Astrocyte (in vitro differentiated cells and primary cell): ENCODE data around the gene NRIP1. TPM values are rescaled to one million over a fixed set of nuclear protein-coding genes. Genes with fewer than 3 reads are reported as not detected.

Experiments
- DNase-seq: peaks from one replicate; pipeline ENCODE4 v3.0.0-alpha.2; 2010; ENCODE audit warnings: low read depth
- FAIRE-seq: peaks from 2 replicates; lab custom pipeline; 2011; peaks lifted over from hg19 to GRCh38; lab: Jason Lieb, UNC
- H2AFZ ChIP-seq: 2 replicates; pipeline ENCODE4 v1.6.0; 2012; ENCODE audit warnings: low read depth, low read length, inconsistent platforms
- H3K27ac ChIP-seq: 2 replicates; pipeline ENCODE4 v1.5.1; 2011; ENCODE audit warnings: low read depth, low read length, inconsistent platforms
- H3K27me3 ChIP-seq: 2 replicates; pipeline ENCODE4 v1.6.0; 2011; ENCODE audit warnings: low read length, inconsistent platforms; ENCODE audit not compliant: insufficient read depth
- H3K36me3 ChIP-seq: 2 replicates; pipeline ENCODE4 v1.5.1; 2011; ENCODE audit warnings: low read length, inconsistent platforms; ENCODE audit not compliant: insufficient read depth
- H3K4me1 ChIP-seq: 2 replicates; pipeline ENCODE4 v1.5.1; 2011; ENCODE audit warnings: low read length, inconsistent platforms; ENCODE audit not compliant: insufficient read depth
- H3K4me2 ChIP-seq: 2 replicates; pipeline ENCODE4 v1.6.0; 2012; ENCODE audit warnings: low read length, inconsistent platforms
- H3K4me3 ChIP-seq: 2 replicates; pipeline ENCODE4 v1.5.1; 2011; ENCODE audit warnings: low read depth, mild to moderate bottlenecking, low read length, inconsistent platforms; ENCODE audit not compliant: insufficient read depth
- H3K79me2 ChIP-seq: 2 replicates; pipeline ENCODE4 v1.6.0; 2012; ENCODE audit warnings: mild to moderate bottlenecking, low read length, inconsistent platforms; ENCODE audit not compliant: insufficient read depth
- H3K9ac ChIP-seq: 2 replicates; pipeline ENCODE4 v1.6.0; 2012; ENCODE audit warnings: mild to moderate bottlenecking, low read length, inconsistent platforms
- H3K9me3 ChIP-seq: 2 replicates; pipeline ENCODE4 v1.5.1; 2012; ENCODE audit warnings: low read depth, mild to moderate bottlenecking, low read length, inconsistent platforms; ENCODE audit not compliant: insufficient read depth
- H4K20me1 ChIP-seq: 2 replicates; pipeline ENCODE4 v1.6.0; 2012; ENCODE audit warnings: low read length, inconsistent platforms; ENCODE audit not compliant: insufficient read depth
- H3K27ac Mint-ChIP-seq: one replicate; pipeline ENCODE4 v1.8.0; 2021; ENCODE audit warnings: mild to moderate bottlenecking, mixed read lengths; ENCODE audit not compliant: unreplicated experiment
- H3K27me3 Mint-ChIP-seq: one replicate; pipeline ENCODE4 v1.8.0; 2021; ENCODE audit warnings: low read depth, mixed read lengths; ENCODE audit not compliant: unreplicated experiment
- H3K36me3 Mint-ChIP-seq: one replicate; pipeline ENCODE4 v1.8.0; 2021; ENCODE audit warnings: low read depth, mixed read lengths; ENCODE audit not compliant: unreplicated experiment
- H3K4me1 Mint-ChIP-seq: one replicate; pipeline ENCODE4 v1.8.0; 2021; ENCODE audit warnings: low read depth, mixed read lengths; ENCODE audit not compliant: unreplicated experiment
- H3K4me3 Mint-ChIP-seq: one replicate; pipeline ENCODE4 v1.8.0; 2021; ENCODE audit warnings: mild to moderate bottlenecking, moderate library complexity, mixed read lengths; ENCODE audit not compliant: unreplicated experiment
- H3K9me3 Mint-ChIP-seq: one replicate; pipeline ENCODE4 v1.8.0; 2021; ENCODE audit warnings: mild to moderate bottlenecking, mixed read lengths; ENCODE audit not compliant: unreplicated experiment
- EZH2 ChIP-seq: IDR thresholded peaks from 2 replicates; pipeline ENCODE4 v1.6.1; 2012; ENCODE audit warnings: mild to moderate bottlenecking, low read length, inconsistent platforms; ENCODE audit not compliant: insufficient read depth
- total RNA-seq: library from RNA; stranded (reverse); gene quantifications from 2 replicates; pipeline ENCODE4 v1.2.1, GENCODE V29; 2021
- TF ChIP-seq, protein P1 (sequence below): IDR thresholded peaks from 2 replicates; pipeline ENCODE4 v1.5.1; 2011; ENCODE audit warnings: low read depth, mild to moderate bottlenecking, inconsistent platforms, low read length, moderate library complexity; ENCODE audit not compliant: insufficient read depth

NRIP1 gene
- total RNA-seq, 1 donor from 2014 or later: 55.5 TPM

- peaks cover 94% of the 10 kb centered on the region for H3K79me2 ChIP-seq
- no peak for FAIRE-seq
Observed at GRCh38 chr21:15026370-15026769, 38.4 kb downstream of the NRIP1 start.

GRCh38 chr21:15023776-15024175 lies 41.0 kb downstream of the NRIP1 start:
- H3K27ac Mint-ChIP-seq: no peak overlapping the region

More at GRCh38 chr21:15026370-15026769, 38.4 kb downstream of the NRIP1 start:
- no peak overlapping the region for H3K27ac ChIP-seq
- Mint-ChIP-seq H3K27ac (no peak overlapping the region), H3K9me3 (peaks cover 4% of the 10 kb centered on the region), H3K4me3 (no peak overlapping the region), H3K36me3 (peaks cover 23% of the 10 kb centered on the region), H3K4me1 (peaks cover 8% of the 10 kb centered on the region), H3K27me3 (no peaks in the 10 kb centered on the region)
- no peak overlapping the region for H2AFZ ChIP-seq
- no peak overlapping the region for H3K4me3 ChIP-seq
- H3K36me3 ChIP-seq: peaks cover 3% of the 10 kb centered on the region
- H3K9me3 ChIP-seq: no peaks in the 10 kb centered on the region
- no peak overlapping the region for H3K4me2 ChIP-seq
- no peaks in the 10 kb centered on the region for H3K27me3 ChIP-seq
- no peaks in the 10 kb centered on the region for H3K4me1 ChIP-seq
- H3K9ac ChIP-seq: no peak overlapping the region
- TF ChIP-seq EZH2: no peak
- TF ChIP-seq, protein P1, sequence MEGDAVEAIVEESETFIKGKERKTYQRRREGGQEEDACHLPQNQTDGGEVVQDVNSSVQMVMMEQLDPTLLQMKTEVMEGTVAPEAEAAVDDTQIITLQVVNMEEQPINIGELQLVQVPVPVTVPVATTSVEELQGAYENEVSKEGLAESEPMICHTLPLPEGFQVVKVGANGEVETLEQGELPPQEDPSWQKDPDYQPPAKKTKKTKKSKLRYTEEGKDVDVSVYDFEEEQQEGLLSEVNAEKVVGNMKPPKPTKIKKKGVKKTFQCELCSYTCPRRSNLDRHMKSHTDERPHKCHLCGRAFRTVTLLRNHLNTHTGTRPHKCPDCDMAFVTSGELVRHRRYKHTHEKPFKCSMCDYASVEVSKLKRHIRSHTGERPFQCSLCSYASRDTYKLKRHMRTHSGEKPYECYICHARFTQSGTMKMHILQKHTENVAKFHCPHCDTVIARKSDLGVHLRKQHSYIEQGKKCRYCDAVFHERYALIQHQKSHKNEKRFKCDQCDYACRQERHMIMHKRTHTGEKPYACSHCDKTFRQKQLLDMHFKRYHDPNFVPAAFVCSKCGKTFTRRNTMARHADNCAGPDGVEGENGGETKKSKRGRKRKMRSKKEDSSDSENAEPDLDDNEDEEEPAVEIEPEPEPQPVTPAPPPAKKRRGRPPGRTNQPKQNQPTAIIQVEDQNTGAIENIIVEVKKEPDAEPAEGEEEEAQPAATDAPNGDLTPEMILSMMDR: no peak
- peaks cover 62% of the 10 kb centered on the region for H4K20me1 ChIP-seq
- no peak for DNase-seq

More at GRCh38 chr21:15023776-15024175, 41.0 kb downstream of the NRIP1 start:
- no peaks in the 10 kb centered on the region for H3K27me3 Mint-ChIP-seq
- no peak overlapping the region for H3K4me3 ChIP-seq
- H3K36me3 Mint-ChIP-seq: peaks cover 12% of the 10 kb centered on the region
- DNase-seq: no peak
- no peaks in the 10 kb centered on the region for H3K4me1 ChIP-seq
- peaks cover 2% of the 10 kb centered on the region for H3K4me1 Mint-ChIP-seq
- H3K9me3 ChIP-seq: no peaks in the 10 kb centered on the region
- no peak for TF ChIP-seq EZH2
- TF ChIP-seq, protein P1: no peak
- H3K4me2 ChIP-seq: no peak overlapping the region
- peaks cover 51% of the 10 kb centered on the region for H4K20me1 ChIP-seq
- no peak overlapping the region for H3K9ac ChIP-seq
- H3K27ac ChIP-seq: no peak overlapping the region
- no peaks in the 10 kb centered on the region for H3K9me3 Mint-ChIP-seq
- H2AFZ ChIP-seq: no peak overlapping the region
- H3K36me3 ChIP-seq: peaks cover 3% of the 10 kb centered on the region
- peaks cover 100% of the 10 kb centered on the region for H3K79me2 ChIP-seq
- no peak for FAIRE-seq
- H3K27me3 ChIP-seq: no peaks in the 10 kb centered on the region
- no peak overlapping the region for H3K4me3 Mint-ChIP-seq
